ENCODE measurements around the gene TMEM245. TPM values are rescaled to one million over a fixed set of nuclear protein-coding genes. Genes with fewer than 3 reads are reported as not detected.

Gene TMEM245
- total RNA-seq, 1 experiment from 2014 or later = 37.9 TPM

GRCh38 chr9:109145051-109145450, 25.3 kb upstream of the TMEM245 start:
- H3K4me1 ChIP-seq (ENCODE audit: low read length) = no peaks in the 10 kb centered on the region
- no peaks in the 10 kb centered on the region for H3K27me3 ChIP-seq (ENCODE audit: low read length)
- no peak overlapping the region for H3K4me2 ChIP-seq (ENCODE audit: low read depth, low read length, poor library complexity, severe bottlenecking)
- H3K9me2 ChIP-seq (replicated peaks; ENCODE audit: insufficient read depth, low read length) = no peaks in the 10 kb centered on the region
- no peaks in the 10 kb centered on the region for H3K79me2 ChIP-seq (ENCODE audit: low read length)
- H3K4me3 ChIP-seq (ENCODE audit: low read length) = no peak overlapping the region
- no peak overlapping the region for H3K27ac ChIP-seq (ENCODE audit: low read length)
- H3K9me3 ChIP-seq (ENCODE audit: low read length) = no peaks in the 10 kb centered on the region
- no peaks in the 10 kb centered on the region for H4K20me1 ChIP-seq (ENCODE audit: insufficient read depth, low read depth, low read length)
- DNase-seq = no peak
- H3K36me3 ChIP-seq (ENCODE audit: insufficient read depth, low read length) = no peaks in the 10 kb centered on the region
- H2AFZ ChIP-seq (ENCODE audit: low read length) = no peak overlapping the region
- no peak overlapping the region for H3K9ac ChIP-seq (ENCODE audit: low read length)

DNA sequence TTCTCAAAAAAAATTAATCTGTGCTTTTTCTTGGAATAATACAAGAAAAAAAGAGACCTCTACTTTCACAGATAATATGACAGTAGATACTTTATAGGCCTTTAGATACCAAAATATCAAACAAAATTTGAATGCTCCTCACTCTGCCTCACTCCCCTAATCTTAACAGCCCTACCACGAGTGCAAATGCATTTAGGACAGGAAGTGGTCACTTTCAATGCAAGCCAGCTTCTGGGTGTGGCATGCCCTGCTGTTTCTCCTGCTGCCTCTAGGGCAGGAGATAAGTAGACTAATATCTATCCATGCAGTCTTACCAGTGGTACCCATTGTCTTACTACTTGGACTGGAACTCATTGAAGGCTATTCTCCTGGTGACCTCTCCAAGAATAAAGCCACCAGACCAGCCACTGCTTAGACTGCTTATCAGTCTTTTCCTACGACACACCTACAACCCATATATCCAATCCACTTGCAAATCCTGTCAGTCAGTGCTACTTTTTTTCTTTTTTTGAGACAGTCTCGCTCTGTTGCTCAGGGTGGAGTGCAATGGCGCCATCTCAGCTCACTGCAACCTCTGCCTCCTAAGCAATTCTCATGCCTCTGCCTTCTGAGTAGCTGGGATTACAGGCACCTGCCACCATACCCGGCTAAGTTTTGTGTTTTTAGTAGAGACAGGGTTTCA, 24.3 kb upstream of the TMEM245 start:
- Histone ChIP-seq H3K27me3 (ENCODE audit: low read length) (no peaks in the 10 kb centered on the region), H3K4me2 (ENCODE audit: low read depth, low read length, poor library complexity, severe bottlenecking) (no peak overlapping the region), H4K20me1 (ENCODE audit: insufficient read depth, low read depth, low read length) (no peaks in the 10 kb centered on the region), H3K4me1 (ENCODE audit: low read length) (no peaks in the 10 kb centered on the region), H3K4me3 (ENCODE audit: low read length) (no peak overlapping the region), H2AFZ (ENCODE audit: low read length) (no peak overlapping the region), H3K79me2 (ENCODE audit: low read length) (no peaks in the 10 kb centered on the region), H3K9ac (ENCODE audit: low read length) (no peak overlapping the region), H3K36me3 (ENCODE audit: insufficient read depth, low read length) (no peaks in the 10 kb centered on the region), H3K9me3 (ENCODE audit: low read length) (no peaks in the 10 kb centered on the region), H3K9me2 (replicated peaks; ENCODE audit: insufficient read depth, low read length) (no peaks in the 10 kb centered on the region), H3K27ac (ENCODE audit: low read length) (no peak overlapping the region)
- DNase-seq = peak; percentile 64

DNA sequence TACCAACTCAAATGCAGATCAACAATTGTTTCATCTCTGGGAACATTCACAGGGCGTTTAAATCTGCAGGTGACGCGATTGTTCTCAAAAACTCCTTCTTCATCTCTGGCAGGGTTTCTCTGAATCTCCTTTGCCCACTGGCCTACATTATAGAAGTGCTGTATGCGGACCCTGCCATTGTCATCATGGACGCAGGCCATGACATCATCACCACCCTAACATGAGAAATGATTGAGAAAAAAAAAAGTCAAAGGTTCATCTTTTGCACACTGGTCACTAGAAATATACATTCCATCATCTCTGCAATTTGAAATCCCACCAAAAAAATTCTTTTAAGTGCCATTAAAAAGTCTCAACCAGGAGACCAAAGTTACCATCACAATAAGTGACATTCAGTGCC, 21.6 kb upstream of the TMEM245 start:
- Histone ChIP-seq H3K4me2 (ENCODE audit: low read depth, low read length, poor library complexity, severe bottlenecking) (no peak overlapping the region), H3K4me3 (ENCODE audit: low read length) (no peak overlapping the region), H3K4me1 (ENCODE audit: low read length) (no peaks in the 10 kb centered on the region), H3K79me2 (ENCODE audit: low read length) (no peaks in the 10 kb centered on the region), H3K9me3 (ENCODE audit: low read length) (no peaks in the 10 kb centered on the region), H3K27me3 (ENCODE audit: low read length) (no peaks in the 10 kb centered on the region), H3K27ac (ENCODE audit: low read length) (no peak overlapping the region), H3K36me3 (ENCODE audit: insufficient read depth, low read length) (no peaks in the 10 kb centered on the region), H4K20me1 (ENCODE audit: insufficient read depth, low read depth, low read length) (no peaks in the 10 kb centered on the region), H2AFZ (ENCODE audit: low read length) (no peak overlapping the region), H3K9me2 (replicated peaks; ENCODE audit: insufficient read depth, low read length) (no peaks in the 10 kb centered on the region), H3K9ac (ENCODE audit: low read length) (no peak overlapping the region)
- DNase-seq = no peak

DNA sequence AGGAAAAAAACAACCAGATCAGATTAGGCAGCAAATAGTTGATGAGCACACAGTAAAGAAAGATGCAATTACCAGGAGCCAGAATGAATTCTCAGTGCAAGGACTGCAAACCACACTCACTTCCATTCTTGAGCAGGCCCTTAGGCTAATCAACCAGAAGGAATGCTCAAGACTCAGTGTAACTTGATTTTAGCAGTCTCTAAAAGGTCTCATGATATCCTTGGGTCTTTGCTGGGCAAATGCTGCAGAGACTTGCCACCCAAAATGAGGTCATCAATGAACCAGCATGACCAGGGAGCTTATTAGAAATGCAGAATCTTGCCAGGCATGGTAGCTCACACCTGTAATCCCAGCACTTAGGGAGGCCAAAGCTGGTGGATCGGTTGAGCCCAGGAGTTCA, 20.1 kb upstream of the TMEM245 start:
- no peak overlapping the region for H2AFZ ChIP-seq (ENCODE audit: low read length)
- no peaks in the 10 kb centered on the region for H3K27me3 ChIP-seq (ENCODE audit: low read length)
- H3K9me2 ChIP-seq (replicated peaks; ENCODE audit: insufficient read depth, low read length) = no peaks in the 10 kb centered on the region
- no peak overlapping the region for H3K4me2 ChIP-seq (ENCODE audit: low read depth, low read length, poor library complexity, severe bottlenecking)
- H3K79me2 ChIP-seq (ENCODE audit: low read length) = no peaks in the 10 kb centered on the region
- H3K4me1 ChIP-seq (ENCODE audit: low read length) = no peaks in the 10 kb centered on the region
- no peak overlapping the region for H3K9ac ChIP-seq (ENCODE audit: low read length)
- no peaks in the 10 kb centered on the region for H3K36me3 ChIP-seq (ENCODE audit: insufficient read depth, low read length)
- H4K20me1 ChIP-seq (ENCODE audit: insufficient read depth, low read depth, low read length) = no peaks in the 10 kb centered on the region
- H3K27ac ChIP-seq (ENCODE audit: low read length) = no peak overlapping the region
- DNase-seq = no peak
- H3K4me3 ChIP-seq (ENCODE audit: low read length) = no peak overlapping the region
- H3K9me3 ChIP-seq (ENCODE audit: low read length) = no peaks in the 10 kb centered on the region

- no peaks in the 10 kb centered on the region for H3K9me2 ChIP-seq (replicated peaks; ENCODE audit: insufficient read depth, low read length)
- H3K4me1 ChIP-seq (ENCODE audit: low read length) = no peaks in the 10 kb centered on the region
- no peak overlapping the region for H3K9ac ChIP-seq (ENCODE audit: low read length)
- DNase-seq = no peak
- H3K4me2 ChIP-seq (ENCODE audit: low read depth, low read length, poor library complexity, severe bottlenecking) = no peak overlapping the region
- H3K9me3 ChIP-seq (ENCODE audit: low read length) = no peaks in the 10 kb centered on the region
- no peaks in the 10 kb centered on the region for H3K27me3 ChIP-seq (ENCODE audit: low read length)
- H2AFZ ChIP-seq (ENCODE audit: low read length) = no peak overlapping the region
- no peak overlapping the region for H3K27ac ChIP-seq (ENCODE audit: low read length)
- H4K20me1 ChIP-seq (ENCODE audit: insufficient read depth, low read depth, low read length) = no peaks in the 10 kb centered on the region
- H3K36me3 ChIP-seq (ENCODE audit: insufficient read depth, low read length) = no peaks in the 10 kb centered on the region
- no peak overlapping the region for H3K4me3 ChIP-seq (ENCODE audit: low read length)
- no peaks in the 10 kb centered on the region for H3K79me2 ChIP-seq (ENCODE audit: low read length)
Measured at GRCh38 chr9:109138421-109138820, 18.7 kb upstream of the TMEM245 start.

- Histone ChIP-seq H3K27me3 (ENCODE audit: low read length) (no peaks in the 10 kb centered on the region), H3K4me2 (ENCODE audit: low read depth, low read length, poor library complexity, severe bottlenecking) (no peak overlapping the region), H3K79me2 (ENCODE audit: low read length) (no peaks in the 10 kb centered on the region), H2AFZ (ENCODE audit: low read length) (no peak overlapping the region), H3K4me3 (ENCODE audit: low read length) (no peak overlapping the region), H3K4me1 (ENCODE audit: low read length) (no peaks in the 10 kb centered on the region), H3K9ac (ENCODE audit: low read length) (no peak overlapping the region), H4K20me1 (ENCODE audit: insufficient read depth, low read depth, low read length) (no peaks in the 10 kb centered on the region), H3K9me2 (replicated peaks; ENCODE audit: insufficient read depth, low read length) (no peaks in the 10 kb centered on the region), H3K9me3 (ENCODE audit: low read length) (no peaks in the 10 kb centered on the region), H3K27ac (ENCODE audit: low read length) (no peak overlapping the region), H3K36me3 (ENCODE audit: insufficient read depth, low read length) (no peaks in the 10 kb centered on the region)
- no peak for DNase-seq
Measured at GRCh38 chr9:109134167-109134578, 14.4 kb upstream of the TMEM245 start.

DNA sequence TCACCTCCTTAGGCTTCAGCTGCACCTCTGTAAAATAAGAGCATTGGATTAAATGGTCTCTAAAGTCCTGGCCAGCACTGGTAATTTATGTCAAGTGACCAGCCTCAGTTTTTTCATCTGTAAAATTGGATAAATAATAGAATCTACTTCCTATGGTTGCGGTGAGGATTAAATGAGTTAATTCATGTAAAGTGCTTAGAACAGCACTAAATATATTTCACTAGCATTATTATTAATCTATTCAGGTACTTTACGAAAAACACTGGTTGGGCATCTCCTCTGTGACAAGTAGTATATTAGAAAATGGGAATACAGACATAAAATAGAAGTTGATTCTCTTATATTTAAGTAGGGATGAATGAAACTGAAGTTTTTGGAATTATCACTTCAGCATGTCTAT, 13.8 kb upstream of the TMEM245 start:
- Histone ChIP-seq H3K9me2 (replicated peaks; ENCODE audit: insufficient read depth, low read length) (no peaks in the 10 kb centered on the region), H3K9ac (ENCODE audit: low read length) (no peak overlapping the region), H3K4me1 (ENCODE audit: low read length) (no peaks in the 10 kb centered on the region), H3K4me3 (ENCODE audit: low read length) (no peak overlapping the region), H2AFZ (ENCODE audit: low read length) (no peak overlapping the region), H3K4me2 (ENCODE audit: low read depth, low read length, poor library complexity, severe bottlenecking) (no peak overlapping the region), H3K36me3 (ENCODE audit: insufficient read depth, low read length) (no peaks in the 10 kb centered on the region), H3K79me2 (ENCODE audit: low read length) (no peaks in the 10 kb centered on the region), H4K20me1 (ENCODE audit: insufficient read depth, low read depth, low read length) (no peaks in the 10 kb centered on the region), H3K27ac (ENCODE audit: low read length) (no peak overlapping the region), H3K27me3 (ENCODE audit: low read length) (no peaks in the 10 kb centered on the region), H3K9me3 (ENCODE audit: low read length) (no peaks in the 10 kb centered on the region)
- DNase-seq = no peak

GRCh38 chr9:109132567-109133021, 12.8 kb upstream of the TMEM245 start:
- no peak overlapping the region for H3K9ac ChIP-seq (ENCODE audit: low read length)
- no peak overlapping the region for H3K27ac ChIP-seq (ENCODE audit: low read length)
- H3K27me3 ChIP-seq (ENCODE audit: low read length) = no peaks in the 10 kb centered on the region
- H4K20me1 ChIP-seq (ENCODE audit: insufficient read depth, low read depth, low read length) = no peaks in the 10 kb centered on the region
- no peaks in the 10 kb centered on the region for H3K79me2 ChIP-seq (ENCODE audit: low read length)
- H2AFZ ChIP-seq (ENCODE audit: low read length) = no peak overlapping the region
- no peak overlapping the region for H3K4me2 ChIP-seq (ENCODE audit: low read depth, low read length, poor library complexity, severe bottlenecking)
- no peaks in the 10 kb centered on the region for H3K36me3 ChIP-seq (ENCODE audit: insufficient read depth, low read length)
- no peak for DNase-seq
- H3K4me1 ChIP-seq (ENCODE audit: low read length) = no peaks in the 10 kb centered on the region
- H3K4me3 ChIP-seq (ENCODE audit: low read length) = no peak overlapping the region
- no peaks in the 10 kb centered on the region for H3K9me3 ChIP-seq (ENCODE audit: low read length)
- H3K9me2 ChIP-seq (replicated peaks; ENCODE audit: insufficient read depth, low read length) = no peaks in the 10 kb centered on the region

Measured in Karpas-422 (cell line).